H1 (cell line): ENCODE data around the gene TNIP1. TPM values are rescaled to one million over a fixed set of nuclear protein-coding genes. Genes with fewer than 3 reads are reported as not detected.

ENCODE experiments used
- ATF2 ChIP-seq: IDR thresholded peaks from 2 replicates; pipeline ENCODE4 v1.6.1; 2012; ENCODE audit warnings: low read length, inconsistent platforms
- CBX5 ChIP-seq: fragments of 300-800, 300-1000 bp; sonication (generic); IDR thresholded peaks from 2 replicates; pipeline ENCODE4 v1.7.1; 2016; ENCODE audit warnings: antibody characterized with exemption, low read length, low read depth
- JUND ChIP-seq: IDR thresholded peaks from 2 replicates; pipeline ENCODE4 v1.6.1; 2011; ENCODE audit warnings: mild to moderate bottlenecking, improper control_type of control experiment, low read length
- PHF8 ChIP-seq: fragments of 200-600 bp; sonication (generic); conservative IDR thresholded peaks from 2 replicates; pipeline ENCODE4 v1.7.1; 2012; ENCODE audit warnings: low read depth, mild to moderate bottlenecking, inconsistent platforms, low read length, moderate library complexity
- SP4 ChIP-seq: IDR thresholded peaks from 2 replicates; pipeline ENCODE4 v1.6.1; 2012; ENCODE audit warnings: low read length, inconsistent platforms
- YY1 ChIP-seq: IDR thresholded peaks from 2 replicates; pipeline ENCODE4 v1.6.1; 2011; ENCODE audit warnings: low read depth, mild to moderate bottlenecking, low read length
- polyA plus RNA-seq, 7 experiments: library from polyadenylated mRNA; depleted of rRNA in 3 of 7; stranded (reverse) in 5 of 7; unstranded in 2 of 7; fragments of >200 nt in 5 of 7; fragments of 200-250 nt in 2 of 7; gene quantifications; 1 replicate in 5 of 7; 2 replicates in 1 of 7; 4 replicates in 1 of 7; pipeline versions ENCODE4 v1.2.1 to v1.2.3, GENCODE V29; 2011 to 2013; ENCODE audit warnings: missing spikeins in 2 of 7, mixed read lengths in 2 of 7
- total RNA-seq: library from RNA; stranded (reverse); fragmentation: NEBNext Ultra II Directional; extraction: Animal tissue kit (Norgen Biotek cat#: 25700); gene quantifications from 2 replicates; pipeline ENCODE4 v1.2.1, GENCODE V29; 2021

The TNIP1 gene
- total and polyA plus RNA-seq, 2 of the 8 experiments (the other 6 are each of a cell fraction or from before 2014, with no cell fraction given), result 14.2 to 31.9 TPM

DNA sequence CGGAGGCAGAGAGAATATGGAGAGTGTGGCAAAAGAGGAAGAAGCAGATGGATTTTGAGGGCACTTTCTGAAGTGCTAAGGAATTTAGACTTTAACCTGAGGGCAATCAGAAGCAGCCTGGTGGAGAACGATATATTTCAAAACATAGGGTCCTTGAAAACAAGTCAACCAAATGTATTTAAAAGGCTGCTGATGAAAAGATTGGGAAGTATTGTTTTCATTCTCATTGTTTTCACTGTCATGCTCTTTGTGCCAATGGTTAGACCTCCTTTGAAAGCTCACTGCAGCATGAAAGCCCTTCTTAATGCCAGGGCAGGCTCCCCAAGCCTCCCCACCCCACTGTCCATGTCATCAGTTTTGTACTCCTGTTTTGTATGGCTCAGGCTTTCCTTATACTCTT lies 62.9 kb downstream of the TNIP1 start (continued):
- TF ChIP-seq YY1 (no peak), ATF2 (no peak), CBX5 (no peak), JUND (no peak), PHF8 (no peak), SP4 (no peak)
